RWPE1 (cell line): ENCODE measurements around the gene PSPH.
"Not testable (repeated sequence)": the region's sequence is repeated elsewhere in the genome, so short reads cannot be mapped to it uniquely, and the experiment has no call there.

ENCODE experiments used
- CTCF ChIA-PET: fragments of 350-600 bp; sonication (Branson Sonifier 250); formaldehyde crosslinking; extraction: SDS; loops from one replicate; lab custom pipeline; 2021; lab: Yijun Ruan, JAX
- POLR2A ChIA-PET: fragments of 400-600 bp; formaldehyde crosslinking; extraction: SDS; loops from one replicate; lab custom pipeline; 2020; ENCODE audit warnings: antibody characterized with exemption; ENCODE audit not compliant: low non-redundant PET; lab: Yijun Ruan, JAX
- DNase-seq: peaks from one replicate; pipeline ENCODE4 v3.0.0; 2012; ENCODE audit warnings: low spot score
- H3K27ac ChIP-seq: fragments of 450-650 bp; 2 replicates; pipeline ENCODE4 v1.5.1; 2017
- TF ChIP-seq, protein P1 (sequence below): fragments of 450-650 bp; conservative IDR thresholded peaks from 2 replicates; pipeline ENCODE4 v1.5.1; 2017; ENCODE audit warnings: low read depth, mild to moderate bottlenecking

The PSPH gene

DNA sequence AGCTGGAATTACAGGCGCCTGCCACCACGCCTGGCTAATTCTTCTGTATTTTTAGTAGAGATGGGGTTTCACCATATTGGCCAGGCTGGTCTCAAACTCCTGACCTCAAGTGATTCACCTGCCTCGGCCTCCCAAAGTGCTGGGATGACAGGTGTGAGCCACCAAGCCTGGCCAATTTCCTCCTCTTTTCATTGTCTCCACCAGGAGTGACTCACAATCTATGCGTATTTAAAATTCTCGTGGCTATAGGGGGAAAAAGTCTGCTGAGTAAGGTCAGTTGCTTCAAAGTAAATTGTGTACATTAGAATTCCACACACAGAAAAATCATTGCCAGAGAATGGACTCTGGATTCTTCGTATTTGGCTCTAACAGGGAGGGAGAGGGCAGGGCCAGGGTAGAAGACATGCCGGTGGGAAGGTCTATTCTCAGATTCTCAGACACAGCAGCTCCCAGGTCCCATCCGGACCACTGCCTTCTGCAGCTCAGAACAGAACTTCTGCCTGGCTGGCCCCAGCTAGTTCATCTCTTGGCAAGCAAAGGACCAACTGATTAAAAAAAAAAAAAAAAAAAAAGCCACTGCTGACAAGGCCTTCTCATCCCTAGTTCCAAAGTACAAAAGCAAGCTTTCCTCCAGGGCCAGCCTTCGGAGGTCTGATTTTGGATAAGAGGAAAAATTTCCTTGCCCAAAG is 22.2 kb downstream of the PSPH start:
- POLR2A ChIA-PET, result no interaction called here
- peak overlapping the region; percentile 8; the same call in 1 of the 2 replicates for H3K27ac ChIP-seq
- TF ChIP-seq, protein P1, sequence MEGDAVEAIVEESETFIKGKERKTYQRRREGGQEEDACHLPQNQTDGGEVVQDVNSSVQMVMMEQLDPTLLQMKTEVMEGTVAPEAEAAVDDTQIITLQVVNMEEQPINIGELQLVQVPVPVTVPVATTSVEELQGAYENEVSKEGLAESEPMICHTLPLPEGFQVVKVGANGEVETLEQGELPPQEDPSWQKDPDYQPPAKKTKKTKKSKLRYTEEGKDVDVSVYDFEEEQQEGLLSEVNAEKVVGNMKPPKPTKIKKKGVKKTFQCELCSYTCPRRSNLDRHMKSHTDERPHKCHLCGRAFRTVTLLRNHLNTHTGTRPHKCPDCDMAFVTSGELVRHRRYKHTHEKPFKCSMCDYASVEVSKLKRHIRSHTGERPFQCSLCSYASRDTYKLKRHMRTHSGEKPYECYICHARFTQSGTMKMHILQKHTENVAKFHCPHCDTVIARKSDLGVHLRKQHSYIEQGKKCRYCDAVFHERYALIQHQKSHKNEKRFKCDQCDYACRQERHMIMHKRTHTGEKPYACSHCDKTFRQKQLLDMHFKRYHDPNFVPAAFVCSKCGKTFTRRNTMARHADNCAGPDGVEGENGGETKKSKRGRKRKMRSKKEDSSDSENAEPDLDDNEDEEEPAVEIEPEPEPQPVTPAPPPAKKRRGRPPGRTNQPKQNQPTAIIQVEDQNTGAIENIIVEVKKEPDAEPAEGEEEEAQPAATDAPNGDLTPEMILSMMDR, result no peak
- CTCF ChIA-PET, result no interaction called here
- no peak for DNase-seq

DNA sequence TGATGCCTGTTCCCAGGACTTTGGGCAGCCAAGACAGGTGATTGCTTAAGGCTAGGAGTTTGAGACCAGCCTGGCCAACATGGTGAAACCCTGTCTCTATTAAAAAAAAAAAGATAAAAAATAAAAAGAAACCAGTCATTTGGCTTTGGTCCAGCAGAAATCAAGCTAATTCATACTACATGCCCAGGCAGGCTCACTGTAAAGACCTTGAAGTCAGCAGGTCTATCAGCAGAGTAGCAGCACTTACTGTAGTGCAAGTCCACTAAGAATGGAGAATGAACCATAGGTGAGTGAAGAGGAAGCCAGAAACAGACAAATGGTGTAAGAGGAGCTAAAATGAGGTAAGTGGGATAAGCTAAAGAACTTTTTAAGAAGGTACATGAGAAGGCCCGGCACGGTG is 24.7 kb downstream of the PSPH start:
- POLR2A ChIA-PET, result no interaction called here
- peak overlapping the region; percentile 62 for H3K27ac ChIP-seq
- CTCF ChIA-PET, result no interaction called here
- TF ChIP-seq, protein P1, result no peak
- peak; percentile 21 for DNase-seq

DNA sequence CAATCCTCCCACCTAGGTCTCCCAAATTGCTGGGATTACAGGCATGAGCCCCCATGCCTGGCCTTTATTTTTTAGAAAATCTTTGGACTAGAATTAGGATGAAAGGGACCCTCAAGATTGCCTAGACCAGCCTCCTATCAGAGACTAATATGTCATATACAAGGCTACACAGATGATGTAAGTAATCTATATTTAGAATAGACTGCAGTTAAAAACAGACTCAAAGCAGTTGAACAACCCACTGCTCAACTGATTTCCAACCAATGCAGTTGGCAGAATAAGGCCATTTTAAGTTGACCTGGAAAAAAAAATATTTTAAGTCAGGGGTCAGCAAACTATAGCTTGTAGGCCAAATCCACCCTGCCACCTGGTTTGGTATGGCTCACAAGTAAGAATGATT is 27.7 kb downstream of the PSPH start:
- no peak for DNase-seq
- H3K27ac ChIP-seq, result no peak overlapping the region
- ChIA-PET CTCF (no interaction called here), POLR2A (no interaction called here)
- TF ChIP-seq, protein P1, result no peak

DNA sequence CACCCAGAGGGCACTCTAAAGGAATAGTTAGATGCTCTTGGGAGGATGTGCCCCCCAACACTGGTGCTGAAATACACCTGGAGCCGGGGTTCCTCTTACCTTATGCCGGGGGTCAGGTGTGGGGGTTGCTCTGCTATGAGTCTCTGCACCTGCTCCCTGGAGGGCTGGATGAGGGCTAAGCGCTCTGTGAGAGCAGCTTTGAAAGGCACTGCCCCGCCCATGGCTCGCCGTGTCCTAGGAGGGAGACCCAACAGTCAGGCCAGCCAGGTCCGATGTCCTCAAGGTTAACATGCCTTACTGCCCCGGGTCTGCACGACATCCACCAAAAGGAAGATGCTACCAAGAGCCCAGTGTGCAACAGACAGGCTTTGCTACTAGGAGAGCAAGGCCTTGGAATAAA is 31.7 kb downstream of the PSPH start:
- TF ChIP-seq, protein P1, result no peak
- ChIA-PET POLR2A (no interaction called here), CTCF (interaction anchor here (0.6 kb wide), 1 partner anchor 40 kb away, joined by 3 read pairs; no protein-coding TSS in a partner anchor)
- H3K27ac ChIP-seq, result no peak overlapping the region
- DNase-seq, result no peak

DNA sequence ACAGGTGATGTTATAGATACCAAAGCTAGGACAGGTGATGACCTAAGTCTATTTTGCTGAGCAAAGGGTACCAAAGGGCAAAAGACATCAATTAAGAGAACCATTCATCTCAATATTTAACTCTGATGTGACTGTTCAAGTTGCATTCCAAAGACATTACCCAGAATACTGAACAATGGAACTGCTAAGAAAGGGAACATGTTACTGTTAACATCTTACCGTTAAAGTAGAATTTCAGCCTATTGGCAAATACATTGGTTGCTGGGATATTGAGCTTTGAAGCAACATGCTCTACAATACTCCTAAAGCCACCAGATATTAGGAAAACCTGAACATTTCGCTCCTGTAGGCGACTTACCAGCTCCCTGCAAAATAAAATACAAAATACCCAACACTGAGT is 34.2 kb downstream of the PSPH start:
- ChIA-PET CTCF (interaction anchor here (0.6 kb wide), 1 partner anchor 1284 kb away, joined by 3 read pairs; no protein-coding TSS in a partner anchor), POLR2A (interaction anchor here (0.6 kb wide), 1 partner anchor 31 kb away, joined by 5 read pairs; no protein-coding TSS in a partner anchor)
- not testable (repeated sequence) for H3K27ac ChIP-seq, DNase-seq

DNA sequence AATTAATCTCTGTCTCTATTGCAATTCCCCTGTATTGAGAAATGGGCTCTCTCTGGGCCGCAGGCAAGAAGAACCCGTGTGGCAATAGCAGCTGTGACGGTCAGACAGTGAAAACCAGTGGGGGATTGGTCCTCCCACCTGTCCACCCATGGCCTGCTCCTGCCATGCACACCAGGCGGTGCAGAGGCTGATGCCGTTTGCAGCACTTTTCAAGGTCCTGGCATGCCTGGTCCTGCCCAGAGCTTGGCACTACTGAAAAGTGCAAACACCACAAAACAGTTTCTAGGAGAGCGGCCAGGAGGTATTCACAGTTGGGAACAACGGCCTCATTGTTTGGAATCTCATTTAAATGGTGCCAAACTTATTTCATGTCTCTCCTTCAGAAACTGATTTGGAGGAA is 41.5 kb downstream of the PSPH start:
- POLR2A ChIA-PET, result no interaction called here

More for the DNA sequence above, 41.5 kb downstream of the PSPH start:
- H3K27ac ChIP-seq, result peak overlapping the region; percentile 95
- TF ChIP-seq, protein P1, result no peak
- CTCF ChIA-PET, result interaction anchor here (0.6 to 0.7 kb wide), 3 partner anchors 33 to 114 kb away, joined by 3 to 4 read pairs (median 3); no protein-coding TSS in a partner anchor
- peak; percentile 70 for DNase-seq
